Islet precursor cell (in vitro differentiated cells): ENCODE measurements around the gene NT5C2.

Experiments
- DNase-seq: peaks from one replicate; pipeline ENCODE4 v3.0.0-alpha.2; 2018

NT5C2 gene

GRCh38 chr10:103054621-103055020 lies 138.5 kb downstream of the NT5C2 start:
- DNase-seq: no peak

- peak; percentile 90 for DNase-seq
Observed at GRCh38 chr10:103053659-103054581, 139.2 kb downstream of the NT5C2 start.

GRCh38 chr10:103049237-103049636 lies 143.8 kb downstream of the NT5C2 start:
- DNase-seq: peak; percentile 29

GRCh38 chr10:103047381-103047780 lies 145.7 kb downstream of the NT5C2 start:
- no peak for DNase-seq

- no peak for DNase-seq
Observed at GRCh38 chr10:103045961-103046360, 147.1 kb downstream of the NT5C2 start.

- DNase-seq: peak; percentile 48
Observed at GRCh38 chr10:103044942-103045489, 148.1 kb downstream of the NT5C2 start.

GRCh38 chr10:103042908-103043307 lies 150.2 kb downstream of the NT5C2 start:
- peak; percentile 13 for DNase-seq

- DNase-seq: peak; percentile 61
Observed at GRCh38 chr10:103042129-103042528, 150.9 kb downstream of the NT5C2 start.

- DNase-seq: peak; percentile 70
Observed at GRCh38 chr10:103041391-103041790, 151.7 kb downstream of the NT5C2 start.

- peak; percentile 60 for DNase-seq
Observed at GRCh38 chr10:103040418-103040817, 152.7 kb downstream of the NT5C2 start.

GRCh38 chr10:103038570-103038969 lies 154.5 kb downstream of the NT5C2 start:
- DNase-seq: peak; percentile 40
